H1 (cell line): ENCODE data around the gene INPP5A. TPM values are rescaled to one million over a fixed set of nuclear protein-coding genes. Genes with fewer than 3 reads are reported as not detected.
A peak's percentile ranks its signal among the peaks of the same experiment; 100 is the strongest.

ENCODE experiments used
- CTCF ChIA-PET: fragments of 300-600 bp; sonication (Branson Sonifier 250); formaldehyde crosslinking; loops from one replicate; lab custom pipeline; 2021; ENCODE audit not compliant: partially characterized antibody; lab: Charles Lee
- POLR2A ChIA-PET: fragments of 300-600 bp; sonication (Branson Sonifier 250); formaldehyde crosslinking; loops from one replicate; lab custom pipeline; 2021; ENCODE audit warnings: inconsistent platforms; ENCODE audit not compliant: partially characterized antibody; lab: Charles Lee
- DNase-seq, 2 experiments: peaks; one replicate each; pipeline versions ENCODE4 v3.0.0 to v3.0.0-alpha.2; 2010 to 2022; ENCODE audit warnings: low spot score in 2 of 2, low read depth in 1 of 2, mixed read lengths in 1 of 2
- FAIRE-seq: peaks from 2 replicates; lab custom pipeline; 2011; peaks lifted over from hg19 to GRCh38; lab: Jason Lieb, UNC
- H2AFZ ChIP-seq: 2 replicates; pipeline ENCODE4 v1.8.1; 2012; ENCODE audit warnings: low read length, inconsistent platforms
- H2AK5ac ChIP-seq: 2 replicates; pipeline ENCODE4 v1.6.1; 2013; ENCODE audit warnings: low read depth, low read length
- H2BK120ac ChIP-seq: replicated peaks from 2 replicates; pipeline ENCODE3; 2013; ENCODE audit warnings: low read depth, low read length, inconsistent platforms
- H2BK12ac ChIP-seq: 2 replicates; pipeline ENCODE4 v1.6.1; 2013; ENCODE audit warnings: low read depth, low read length
- H2BK15ac ChIP-seq: 2 replicates; pipeline ENCODE4 v1.6.1; 2013; ENCODE audit warnings: low read length
- H2BK20ac ChIP-seq: 2 replicates; pipeline ENCODE4 v1.6.1; 2013; ENCODE audit warnings: low read length
- H2BK5ac ChIP-seq: 2 replicates; pipeline ENCODE4 v1.6.1; 2013; ENCODE audit warnings: low read depth, low read length
- H3K14ac ChIP-seq: 2 replicates; pipeline ENCODE4 v1.6.1; 2013; ENCODE audit warnings: inconsistent platforms; ENCODE audit not compliant: insufficient read length
- H3K18ac ChIP-seq: 2 replicates; pipeline ENCODE4 v1.6.1; 2013; ENCODE audit warnings: low read length; ENCODE audit errors: extremely low read depth
- H3K23ac ChIP-seq: 2 replicates; pipeline ENCODE4 v1.6.1; 2013; ENCODE audit warnings: inconsistent platforms; ENCODE audit not compliant: insufficient read length
- H3K23me2 ChIP-seq: 2 replicates; pipeline ENCODE4 v1.6.1; 2013; ENCODE audit warnings: low read depth, low read length
- H3K27ac ChIP-seq: 2 replicates; pipeline ENCODE4 v1.6.1; 2011; ENCODE audit warnings: low read depth, low read length, inconsistent platforms
- H3K27me3 ChIP-seq, 4 experiments: replicated peaks in 1 of 4; 1 replicate in 1 of 4; 2 replicates in 3 of 4; pipeline versions ENCODE4 v1.6.1 to v1.8.1; 2011 to 2013; ENCODE audit warnings: low read length in 3 of 4, mild to moderate bottlenecking in 3 of 4, inconsistent platforms in 2 of 4, mixed read lengths in 2 of 4, moderate library complexity in 1 of 4; ENCODE audit not compliant: control insufficient read depth in 3 of 4, insufficient read depth in 3 of 4; ENCODE audit errors: extremely low read depth in 1 of 4
- H3K36me3 ChIP-seq, 4 experiments: 2 replicates each; pipeline versions ENCODE4 v1.6.1 to v1.8.1; 2011 to 2013; ENCODE audit warnings: mild to moderate bottlenecking in 4 of 4, low read length in 3 of 4, moderate library complexity in 2 of 4, control low read depth in 1 of 4, inconsistent platforms in 1 of 4; ENCODE audit not compliant: insufficient read depth in 4 of 4, control insufficient read depth in 2 of 4
- H3K4ac ChIP-seq: replicated peaks from 2 replicates; pipeline ENCODE3; 2013; ENCODE audit warnings: low read length, low read depth, mixed read lengths, inconsistent platforms; ENCODE audit not compliant: insufficient read length
- H3K4me1 ChIP-seq, 4 experiments: replicated peaks in 1 of 4; 1 replicate in 1 of 4; 2 replicates in 3 of 4; pipeline versions ENCODE4 v1.6.1 to v1.8.1; 2011 to 2013; ENCODE audit warnings: low read length in 3 of 4, inconsistent platforms in 2 of 4, mixed read lengths in 1 of 4; ENCODE audit not compliant: insufficient read depth in 4 of 4, control insufficient read depth in 3 of 4
- H3K4me2 ChIP-seq, 2 experiments: 2 replicates each; pipeline versions ENCODE4 v1.6.1 to v1.8.1; 2011 to 2013; ENCODE audit warnings: low read depth in 2 of 2, low read length in 2 of 2, control low read depth in 1 of 2, inconsistent platforms in 1 of 2, mild to moderate bottlenecking in 1 of 2; ENCODE audit not compliant: insufficient read depth in 1 of 2
- H3K4me3 ChIP-seq, 4 experiments: fragments of 200-600, 300-600 bp in 1 of 4; sonication (generic), shearing (Covaris generic), sonication (Bioruptor Twin) in 1 of 4; 2 replicates each; pipeline versions ENCODE4 v1.5.1 to v1.8.1; 2011 to 2016; ENCODE audit warnings: low read length in 4 of 4, low read depth in 3 of 4, control low read depth in 2 of 4, inconsistent platforms in 2 of 4, mild to moderate bottlenecking in 2 of 4, mixed read lengths in 1 of 4, moderate library complexity in 1 of 4; ENCODE audit not compliant: insufficient read depth in 2 of 4; ENCODE audit errors: extremely low read depth in 1 of 4
- H3K56ac ChIP-seq: replicated peaks from 2 replicates; pipeline ENCODE3; 2013; ENCODE audit warnings: low read depth, mild to moderate bottlenecking, mixed read lengths, low read length, inconsistent platforms; ENCODE audit not compliant: insufficient read length
- H3K79me1 ChIP-seq: 2 replicates; pipeline ENCODE4 v1.6.1; 2013; ENCODE audit warnings: low read depth, low read length, control low read depth
- H3K79me2 ChIP-seq, 2 experiments: 2 replicates each; pipeline versions ENCODE4 v1.6.1 to v1.8.1; 2012 to 2013; ENCODE audit warnings: low read length in 2 of 2, mild to moderate bottlenecking in 2 of 2, inconsistent platforms in 1 of 2; ENCODE audit not compliant: insufficient read depth in 2 of 2, control insufficient read depth in 1 of 2
- H3K9ac ChIP-seq, 4 experiments: replicated peaks in 1 of 4; 1 replicate in 1 of 4; 2 replicates in 3 of 4; pipeline versions ENCODE4 v1.6.1 to v1.8.1; 2011 to 2013; ENCODE audit warnings: low read depth in 3 of 4, low read length in 3 of 4, control low read depth in 2 of 4, mild to moderate bottlenecking in 2 of 4, moderate library complexity in 2 of 4, inconsistent platforms in 1 of 4; ENCODE audit errors: extremely low read depth in 1 of 4
- H3K9me3 ChIP-seq, 2 experiments: 2 replicates each; pipeline versions ENCODE4 v1.6.1 to v1.8.1; 2012 to 2013; ENCODE audit warnings: mild to moderate bottlenecking in 2 of 2, moderate library complexity in 2 of 2, control low read depth in 1 of 2, inconsistent platforms in 1 of 2, low read depth in 1 of 2, low read length in 1 of 2, mixed read lengths in 1 of 2; ENCODE audit not compliant: insufficient read depth in 2 of 2
- H4K20me1 ChIP-seq, 2 experiments: replicated peaks in 1 of 2; 2 replicates each; pipeline versions ENCODE3 to v1.8.1; 2011 to 2013; ENCODE audit warnings: inconsistent platforms in 2 of 2, low read length in 2 of 2, mild to moderate bottlenecking in 1 of 2; ENCODE audit not compliant: insufficient read depth in 2 of 2, control insufficient read depth in 1 of 2
- H4K5ac ChIP-seq: 2 replicates; pipeline ENCODE4 v1.6.1; 2013; ENCODE audit warnings: low read length, low read depth, mixed read lengths, inconsistent platforms; ENCODE audit not compliant: insufficient read length
- H4K8ac ChIP-seq: 2 replicates; pipeline ENCODE4 v1.8.0; 2013; ENCODE audit warnings: mild to moderate bottlenecking, moderate library complexity, low read length, inconsistent platforms; ENCODE audit not compliant: insufficient read depth; ENCODE audit errors: extremely low read depth
- H4K91ac ChIP-seq: replicated peaks from 2 replicates; pipeline ENCODE3; 2013; ENCODE audit warnings: low read length, mixed read lengths, inconsistent platforms; ENCODE audit not compliant: insufficient read length
- CEBPB ChIP-seq: IDR thresholded peaks from 2 replicates; pipeline ENCODE4 v1.6.1; 2012; ENCODE audit warnings: low read depth, low read length
- CHD2 ChIP-seq: IDR thresholded peaks from 2 replicates; pipeline ENCODE4 v1.6.1; 2012; ENCODE audit warnings: low read length, improper control_type of control experiment
- CTBP2 ChIP-seq: IDR thresholded peaks from 2 replicates; pipeline ENCODE4 v1.7.0; 2011; ENCODE audit warnings: borderline replicate concordance, mild to moderate bottlenecking, moderate library complexity, mixed read lengths, low read length; ENCODE audit not compliant: insufficient read depth, insufficient read length
- GABPA ChIP-seq: IDR thresholded peaks from 2 replicates; pipeline ENCODE4 v1.6.1; 2011; ENCODE audit warnings: mild to moderate bottlenecking, low read length, moderate library complexity, borderline replicate concordance; ENCODE audit not compliant: insufficient read depth
- HDAC2 ChIP-seq, 2 experiments: fragments of 300-600 bp in 1 of 2; sonication (generic) in 1 of 2; IDR thresholded peaks; 2 replicates each; pipeline ENCODE4 v1.6.1; 2011 to 2012; ENCODE audit warnings: low read depth in 2 of 2, low read length in 2 of 2, mild to moderate bottlenecking in 2 of 2, moderate library complexity in 2 of 2, borderline replicate concordance in 1 of 2, inconsistent platforms in 1 of 2
- HDAC6 ChIP-seq: IDR thresholded peaks from one replicate; pipeline ENCODE4 v1.7.1; 2012; ENCODE audit warnings: low read depth, mild to moderate bottlenecking, inconsistent platforms, low read length, moderate library complexity
- NANOG ChIP-seq: IDR thresholded peaks from 2 replicates; pipeline ENCODE4 v1.6.1; 2011; ENCODE audit warnings: low read length, low read depth, mild to moderate bottlenecking, inconsistent platforms; ENCODE audit not compliant: insufficient read depth, poor library complexity, severe bottlenecking
- PHF8 ChIP-seq: fragments of 200-600 bp; sonication (generic); conservative IDR thresholded peaks from 2 replicates; pipeline ENCODE4 v1.7.1; 2012; ENCODE audit warnings: low read depth, mild to moderate bottlenecking, inconsistent platforms, low read length, moderate library complexity
- SP2 ChIP-seq: IDR thresholded peaks from 2 replicates; pipeline ENCODE4 v1.6.1; 2012; ENCODE audit warnings: mild to moderate bottlenecking, low read length, inconsistent platforms
- TAF1 ChIP-seq: IDR thresholded peaks from 2 replicates; pipeline ENCODE4 v1.6.1; 2011; ENCODE audit warnings: mild to moderate bottlenecking, low read depth, low read length
- TEAD4 ChIP-seq: IDR thresholded peaks from 2 replicates; pipeline ENCODE4 v1.6.1; 2012; ENCODE audit warnings: low read depth, low read length, inconsistent platforms, mixed read lengths
- ZNF274 ChIP-seq: IDR thresholded peaks from 2 replicates; pipeline ENCODE4 v1.7.0; 2012; ENCODE audit warnings: low read length, borderline replicate concordance; ENCODE audit errors: extremely low read depth
- WGBS, 2 experiments: shearing (Covaris generic) in 1 of 2; methylation state at CpG; one replicate each; pipeline versions ENCODE4 v1.1.6 to v1.1.7; 2013 to 2015; ENCODE audit warnings: low lambda C conversion rate in 2 of 2, mixed read lengths in 2 of 2, inconsistent platforms in 1 of 2, low coverage in 1 of 2, missing lambda C conversion rate in 1 of 2; ENCODE audit not compliant: insufficient replicate concordance in 2 of 2, insufficient coverage in 1 of 2, insufficient read length in 1 of 2; ENCODE audit errors: extremely low coverage in 1 of 2, missing lambda C conversion rate in 1 of 2; 5-methylcytosine and 5-hydroxymethylcytosine counted together
- polyA plus RNA-seq, 7 experiments: library from polyadenylated mRNA; depleted of rRNA in 3 of 7; stranded (reverse) in 5 of 7; unstranded in 2 of 7; fragments of >200 nt in 5 of 7; fragments of 200-250 nt in 2 of 7; gene quantifications; 1 replicate in 5 of 7; 2 replicates in 1 of 7; 4 replicates in 1 of 7; pipeline versions ENCODE4 v1.2.1 to v1.2.3, GENCODE V29; 2011 to 2013; ENCODE audit warnings: missing spikeins in 2 of 7, mixed read lengths in 2 of 7
- total RNA-seq: library from RNA; stranded (reverse); fragmentation: NEBNext Ultra II Directional; extraction: Animal tissue kit (Norgen Biotek cat#: 25700); gene quantifications from 2 replicates; pipeline ENCODE4 v1.2.1, GENCODE V29; 2021

The INPP5A gene
- total and polyA plus RNA-seq, 2 of the 8 experiments (the other 6 are each of a cell fraction or from before 2014, with no cell fraction given) = 19.7 to 27.5 TPM

DNA sequence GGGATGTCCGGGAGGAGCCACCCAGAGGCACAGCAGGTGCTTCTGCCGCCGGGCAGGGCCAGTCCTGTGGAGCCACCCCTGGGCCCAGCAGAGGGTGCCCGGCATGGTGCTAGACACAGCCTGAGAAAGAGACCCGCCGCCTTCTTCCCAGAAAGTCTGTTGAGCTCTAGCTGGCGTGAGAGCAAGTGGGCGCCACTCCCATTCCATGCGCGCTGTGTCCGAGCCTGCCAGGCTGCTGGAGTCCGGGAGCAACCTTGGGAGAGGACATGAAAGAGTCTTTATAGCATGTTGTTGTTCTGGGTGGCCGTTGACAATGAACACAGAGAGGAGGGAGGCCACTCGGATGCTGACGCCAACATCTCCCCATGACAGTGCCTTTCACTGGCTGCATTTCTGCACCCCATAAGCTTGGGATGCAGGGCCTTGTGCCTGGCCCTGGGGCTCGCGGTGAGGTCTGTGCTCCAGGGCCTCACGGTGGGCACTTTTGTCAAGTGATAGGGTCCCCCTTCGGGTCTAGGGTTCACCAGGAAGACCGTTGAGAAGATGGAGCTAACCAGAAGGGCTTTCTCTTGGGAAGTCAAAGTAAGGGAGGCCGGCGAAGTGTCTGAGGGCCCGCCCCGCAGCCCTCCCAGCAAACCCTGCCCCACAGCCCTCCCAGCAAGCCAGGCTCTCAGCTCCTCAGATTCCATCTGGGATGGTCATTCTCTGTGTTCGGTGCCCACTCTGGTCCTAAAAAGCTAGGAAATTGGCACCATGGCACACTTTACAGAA lies 201.1 kb downstream of the INPP5A start:
- POLR2A ChIA-PET = interaction anchor here (0.9 kb wide), 1 partner anchor 10 kb away, joined by 4 read pairs; no protein-coding TSS in a partner anchor
- H2BK5ac ChIP-seq = no peak overlapping the region
- 89% methylated on average over 19 of the region's 25 CpGs; no CpG with 5 or more reads in 1 of the 2 experiments for WGBS, 2 experiments
- DNase-seq (no peak), FAIRE-seq (no peak)
- peak overlapping the region; percentile 17; the same call in 1 of the 2 replicates for H4K8ac ChIP-seq
- H3K56ac ChIP-seq = no peak overlapping the region
- no peak overlapping the region for H3K9ac ChIP-seq
- H3K14ac ChIP-seq = no peak overlapping the region
- no peak overlapping the region for H4K91ac ChIP-seq
- peaks cover 2 to 7% of the 10 kb centered on the region in 2 experiments for H4K20me1 ChIP-seq
- H2BK12ac ChIP-seq = no peak overlapping the region
- no peaks in the 10 kb centered on the region for H3K9me3 ChIP-seq
- H3K36me3 ChIP-seq = no peaks in the 10 kb centered on the region
- no peak overlapping the region for H3K18ac ChIP-seq
- H3K27me3 ChIP-seq = no peaks in the 10 kb centered on the region
- no peak overlapping the region for H3K4me2 ChIP-seq
- H3K27ac ChIP-seq = no peak overlapping the region
- H3K79me1 ChIP-seq = no peaks in the 10 kb centered on the region
- no peak overlapping the region for H2AFZ ChIP-seq
- no peak overlapping the region for H2BK15ac ChIP-seq
- H3K4ac ChIP-seq = no peak overlapping the region
- no peak overlapping the region for H3K23ac ChIP-seq
- no peak overlapping the region for H2BK20ac ChIP-seq
- no peak overlapping the region for H2AK5ac ChIP-seq
- H4K5ac ChIP-seq = no peak overlapping the region
- CTCF ChIA-PET = interaction anchor here (1.0 to 1.4 kb wide), 3 partner anchors 11 to 288 kb away, joined by 3 read pairs; no protein-coding TSS in a partner anchor
- no peak overlapping the region for H2BK120ac ChIP-seq
- peaks cover 0 to 19% (median 7%) of the 10 kb centered on the region in 4 experiments; a peak in 5 of 7 replicates for H3K4me1 ChIP-seq
- H3K4me3 ChIP-seq = no peak overlapping the region
- H3K79me2 ChIP-seq = no peaks in the 10 kb centered on the region
- no peaks in the 10 kb centered on the region for H3K23me2 ChIP-seq
- no peak for TF ChIP-seq NANOG
- no peak for TF ChIP-seq PHF8
- no peak for TF ChIP-seq GABPA
- no peak for TF ChIP-seq TEAD4
- TF ChIP-seq TAF1 = no peak
- no peak for TF ChIP-seq ZNF274
- TF ChIP-seq HDAC6 = no peak
- TF ChIP-seq CTBP2 = no peak
- TF ChIP-seq CEBPB = no peak
- no peak for TF ChIP-seq SP2
- no peak for TF ChIP-seq HDAC2 (IDR thresholded peaks at IDR 0.05; ENCODE audit: borderline replicate concordance in 1 of 2, low read depth in 2 of 2, low read length in 2 of 2)
- TF ChIP-seq CHD2 = no peak
